Natural killer cell (primary cell): ENCODE results near the gene FOXL2. TPM values are rescaled to one million over a fixed set of nuclear protein-coding genes. Genes with fewer than 3 reads are reported as not detected.
A peak's percentile ranks its signal among the peaks of the same experiment; 100 is the strongest.

Experiments
- ATAC-seq, 3 donors: fragments of 150-1000 bp in 2 of 3; fragments of 200-7000 bp in 1 of 3; cut with Tn5 transposase; 1 replicate in 1 of 3; 2 replicates in 2 of 3; pipeline ENCODE4 v1.10.0; 2021; ENCODE audit warnings: mild to moderate bottlenecking in 2 of 3, moderate library complexity in 2 of 3
- DNase-seq, 2 donors: peaks; one replicate each; pipeline versions ENCODE4 v3.0.0 to v3.0.0-alpha.2; 2013 to 2021; ENCODE audit warnings: mixed read lengths in 1 of 2
- H3K27ac ChIP-seq: one replicate; pipeline ENCODE4 v1.5.1; 2013; ENCODE audit warnings: mild to moderate bottlenecking, low read length
- H3K27me3 ChIP-seq: one replicate; pipeline ENCODE4 v1.6.1; 2013; ENCODE audit warnings: low read length; ENCODE audit not compliant: control insufficient read depth, insufficient read depth
- H3K36me3 ChIP-seq: one replicate; pipeline ENCODE4 v1.6.1; 2013; ENCODE audit warnings: low read length; ENCODE audit not compliant: control insufficient read depth, insufficient read depth
- H3K4me1 ChIP-seq: one replicate; pipeline ENCODE4 v1.6.1; 2013; ENCODE audit warnings: low read length; ENCODE audit not compliant: control insufficient read depth, insufficient read depth
- H3K4me3 ChIP-seq: one replicate; pipeline ENCODE4 v1.5.1; 2013; ENCODE audit warnings: low read length
- H3K9me3 ChIP-seq: one replicate; pipeline ENCODE4 v1.6.1; 2013; ENCODE audit warnings: low read length; ENCODE audit not compliant: control insufficient read depth, insufficient read depth
- H3K27ac Mint-ChIP-seq, 2 donors: one replicate each; pipeline ENCODE4 v1.8.0; 2022; ENCODE audit warnings: mild to moderate bottlenecking in 2 of 2, mixed read lengths in 2 of 2, moderate library complexity in 1 of 2
- H3K27me3 Mint-ChIP-seq, 2 donors: one replicate each; pipeline ENCODE4 v1.8.0; 2022; ENCODE audit warnings: low read depth in 2 of 2, mixed read lengths in 2 of 2
- H3K36me3 Mint-ChIP-seq: one replicate; pipeline ENCODE4 v1.8.0; 2022; ENCODE audit warnings: mixed read lengths
- H3K4me1 Mint-ChIP-seq, 2 donors: one replicate each; pipeline ENCODE4 v1.8.0; 2022; ENCODE audit warnings: mixed read lengths in 2 of 2
- H3K4me3 Mint-ChIP-seq: one replicate; pipeline ENCODE4 v1.8.0; 2022; ENCODE audit warnings: mild to moderate bottlenecking, moderate library complexity, mixed read lengths
- H3K9me3 Mint-ChIP-seq, 2 donors: one replicate each; pipeline ENCODE4 v1.8.0; 2022; ENCODE audit warnings: mixed read lengths in 2 of 2
- WGBS: methylation state at CpG from one replicate; pipeline ENCODE4 v1.1.7; 2013; ENCODE audit warnings: missing lambda C conversion rate; ENCODE audit not compliant: insufficient coverage; 5-methylcytosine and 5-hydroxymethylcytosine counted together
- intact Hi-C: fragments of 100-400 bp; cut with micrococcal nuclease; formaldehyde crosslinking; loops from one replicate; pipeline ENCODE4 v1.14.2; 2022
- total RNA-seq, 4 donors: library from RNA; stranded (reverse); fragments of 120-200 nt in 1 of 4; gene quantifications; one replicate each; pipeline versions ENCODE4 v1.2.3 to v1.2.4, GENCODE V29; 2013 to 2022
- TF ChIP-seq, protein P1 (sequence below): fragments of 200-600 bp; IDR thresholded peaks from one replicate; pipeline ENCODE4 v1.8.0; 2022; ENCODE audit warnings: antibody characterized with exemption

The FOXL2 gene
- total RNA-seq, 3 donors from 2014 or later (not counting 1 experiment from before 2014, with no cell fraction given) = not detected

DNA sequence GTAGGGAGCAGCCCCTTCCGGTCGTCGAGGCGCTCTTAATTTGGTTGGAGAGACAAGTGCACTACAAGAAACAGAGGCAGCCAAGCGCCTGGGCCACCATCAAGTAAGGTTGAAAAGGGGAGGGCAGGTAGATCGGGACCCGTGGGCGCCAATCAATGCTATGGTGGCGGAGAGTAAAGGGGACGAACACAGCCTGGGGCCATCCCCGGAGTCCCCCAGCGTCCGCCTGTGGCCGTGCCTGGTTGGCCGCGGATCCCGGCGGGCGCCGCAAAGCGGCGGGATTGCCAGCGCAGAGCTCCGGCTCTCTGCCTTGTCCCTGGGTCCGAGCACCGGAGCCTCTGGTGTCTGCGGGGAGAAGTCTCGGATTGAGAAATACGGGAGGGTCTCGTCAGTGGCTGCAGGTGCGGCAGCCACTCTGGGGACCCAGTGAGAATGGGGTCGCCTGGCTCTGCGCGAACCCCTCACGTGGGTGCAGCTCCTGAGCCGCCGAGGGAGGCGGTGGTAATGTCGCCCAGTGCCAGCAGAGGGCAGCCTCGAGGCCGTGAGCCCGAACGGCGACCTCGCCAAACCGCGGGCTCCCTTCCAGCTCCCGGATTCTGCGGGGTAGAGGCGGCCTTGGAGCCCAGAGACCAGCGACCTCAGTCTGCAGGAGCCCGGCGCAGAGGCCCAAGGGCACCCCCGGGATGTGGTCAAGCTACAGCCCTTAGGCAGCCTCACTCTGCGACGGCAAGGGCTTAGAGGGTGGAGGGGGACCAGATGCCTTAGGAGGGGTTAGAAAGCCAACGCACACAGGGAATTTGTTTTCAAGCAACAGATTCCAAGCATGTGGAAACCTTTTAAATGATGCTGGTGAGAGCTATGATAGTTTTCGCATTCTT lies 10.8 kb downstream of the FOXL2 start:
- H3K27ac ChIP-seq = no peak overlapping the region
- ATAC-seq = peak; percentile 86 to 93 (median 89)
- Mint-ChIP-seq H3K9me3 (no peaks in the 10 kb centered on the region), H3K36me3 (no peaks in the 10 kb centered on the region), H3K27me3 (peaks cover 61 to 67% of the 10 kb centered on the region in 2 donors), H3K27ac (no peak overlapping the region), H3K4me1 (peaks cover 18 to 41% of the 10 kb centered on the region in 2 donors), H3K4me3 (peak overlapping the region; percentile 85)
- intact Hi-C loops = loop anchor here (1.0 kb wide), 1 partner anchor 393 kb away; no protein-coding TSS in a partner anchor
- H3K27me3 ChIP-seq = peaks cover 64% of the 10 kb centered on the region
- H3K36me3 ChIP-seq = no peaks in the 10 kb centered on the region
- TF ChIP-seq, protein P1, sequence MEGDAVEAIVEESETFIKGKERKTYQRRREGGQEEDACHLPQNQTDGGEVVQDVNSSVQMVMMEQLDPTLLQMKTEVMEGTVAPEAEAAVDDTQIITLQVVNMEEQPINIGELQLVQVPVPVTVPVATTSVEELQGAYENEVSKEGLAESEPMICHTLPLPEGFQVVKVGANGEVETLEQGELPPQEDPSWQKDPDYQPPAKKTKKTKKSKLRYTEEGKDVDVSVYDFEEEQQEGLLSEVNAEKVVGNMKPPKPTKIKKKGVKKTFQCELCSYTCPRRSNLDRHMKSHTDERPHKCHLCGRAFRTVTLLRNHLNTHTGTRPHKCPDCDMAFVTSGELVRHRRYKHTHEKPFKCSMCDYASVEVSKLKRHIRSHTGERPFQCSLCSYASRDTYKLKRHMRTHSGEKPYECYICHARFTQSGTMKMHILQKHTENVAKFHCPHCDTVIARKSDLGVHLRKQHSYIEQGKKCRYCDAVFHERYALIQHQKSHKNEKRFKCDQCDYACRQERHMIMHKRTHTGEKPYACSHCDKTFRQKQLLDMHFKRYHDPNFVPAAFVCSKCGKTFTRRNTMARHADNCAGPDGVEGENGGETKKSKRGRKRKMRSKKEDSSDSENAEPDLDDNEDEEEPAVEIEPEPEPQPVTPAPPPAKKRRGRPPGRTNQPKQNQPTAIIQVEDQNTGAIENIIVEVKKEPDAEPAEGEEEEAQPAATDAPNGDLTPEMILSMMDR = peak; percentile 95
- peaks cover 43% of the 10 kb centered on the region for H3K4me1 ChIP-seq
- no peaks in the 10 kb centered on the region for H3K9me3 ChIP-seq
- peak overlapping the region; percentile 21 for H3K4me3 ChIP-seq
- DNase-seq = peak; percentile 66 to 82
- 2% methylated on average over 58 of the region's 58 CpGs for WGBS

DNA sequence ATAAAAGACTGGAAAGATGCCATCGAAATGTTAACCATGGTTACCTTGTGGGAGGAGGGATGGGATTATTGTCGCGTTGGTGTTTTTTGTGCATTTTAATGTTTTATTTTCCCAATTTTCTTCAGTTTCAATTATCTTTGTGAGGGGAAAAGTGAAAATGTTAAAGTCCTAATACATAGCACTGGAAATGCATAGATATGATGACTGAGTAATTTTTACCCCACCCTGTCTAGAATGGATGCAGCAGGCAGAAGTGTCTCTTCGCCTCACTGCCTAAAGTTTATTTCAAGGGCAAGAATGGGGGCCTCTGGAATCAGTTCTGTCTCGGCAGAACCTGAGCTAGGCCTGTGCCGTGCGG lies 11.5 kb downstream of the FOXL2 start:
- H3K4me3 Mint-ChIP-seq = peak overlapping the region; percentile 85
- H3K9me3 Mint-ChIP-seq = no peaks in the 10 kb centered on the region
- H3K4me3 ChIP-seq = no peak overlapping the region
- H3K36me3 ChIP-seq = no peaks in the 10 kb centered on the region
- no peak overlapping the region for H3K27ac ChIP-seq
- no peaks in the 10 kb centered on the region for H3K9me3 ChIP-seq
- ATAC-seq (no peak), DNase-seq (no peak)
- TF ChIP-seq, protein P1 = no peak
- H3K4me1 ChIP-seq = peaks cover 43% of the 10 kb centered on the region
- intact Hi-C loops = no loop called here
- peaks cover 18 to 41% of the 10 kb centered on the region in 2 donors for H3K4me1 Mint-ChIP-seq
- peaks cover 59 to 61% of the 10 kb centered on the region in 2 donors for H3K27me3 Mint-ChIP-seq
- no peaks in the 10 kb centered on the region for H3K36me3 Mint-ChIP-seq
- 51% methylated on average over 6 of the region's 7 CpGs for WGBS
- peaks cover 57% of the 10 kb centered on the region for H3K27me3 ChIP-seq
- no peak overlapping the region for H3K27ac Mint-ChIP-seq

DNA sequence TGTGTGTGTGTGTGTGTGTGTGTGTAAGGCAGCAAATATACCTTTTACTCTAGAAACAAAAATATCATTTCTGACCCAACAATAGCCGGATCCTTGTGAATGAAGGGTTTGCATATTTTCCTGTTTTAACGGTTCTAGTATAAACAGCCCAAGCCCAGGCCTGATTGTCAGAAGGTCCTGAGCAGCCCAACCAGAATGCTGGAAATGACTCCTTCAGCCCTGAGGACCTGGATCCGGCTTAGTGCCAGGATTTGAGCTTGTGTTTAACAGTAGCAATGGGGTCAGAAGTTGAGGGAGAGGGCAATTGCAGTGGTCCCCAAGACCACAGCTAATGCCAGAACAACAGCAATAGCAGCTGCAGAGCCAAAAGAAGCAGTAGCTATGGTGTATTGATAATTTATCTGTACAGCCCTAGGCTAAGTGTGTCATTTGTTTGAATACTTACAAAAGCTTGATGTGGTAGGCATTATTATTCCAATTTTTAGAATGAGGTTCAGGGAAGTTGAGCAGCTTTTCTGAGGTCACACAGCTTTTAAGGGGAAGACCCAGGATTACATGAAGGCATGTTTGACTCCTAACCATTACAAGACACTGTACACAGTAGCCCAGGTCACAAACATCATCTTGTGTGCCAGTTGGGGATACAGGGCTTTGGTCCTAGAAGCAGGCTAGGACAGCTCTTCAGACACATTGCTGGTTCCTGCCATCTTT lies 12.8 kb downstream of the FOXL2 start:
- Mint-ChIP-seq H3K27me3 (peaks cover 52 to 57% of the 10 kb centered on the region in 2 donors), H3K4me1 (peaks cover 18 to 32% of the 10 kb centered on the region in 2 donors), H3K27ac (no peak overlapping the region), H3K36me3 (no peaks in the 10 kb centered on the region), H3K4me3 (no peak overlapping the region), H3K9me3 (no peaks in the 10 kb centered on the region)
- intact Hi-C loops = no loop called here
- no peak overlapping the region for H3K4me3 ChIP-seq
- WGBS = 87% methylated on average over 3 of the region's 3 CpGs
- no peaks in the 10 kb centered on the region for H3K36me3 ChIP-seq
- no peaks in the 10 kb centered on the region for H3K9me3 ChIP-seq
- no peak overlapping the region for H3K27ac ChIP-seq
- peaks cover 33% of the 10 kb centered on the region for H3K4me1 ChIP-seq
- no peak for ATAC-seq
- DNase-seq = no peak
- TF ChIP-seq, protein P1 = no peak
- peaks cover 45% of the 10 kb centered on the region for H3K27me3 ChIP-seq
